Panc1 (cell line): ENCODE results near the gene SIK2.

ENCODE experiments used
- POLR2AphosphoS5 ChIP-seq: IDR thresholded peaks from 2 replicates; pipeline ENCODE4 v1.6.1; 2012; ENCODE audit warnings: mild to moderate bottlenecking, low read depth, low read length, moderate library complexity
- SIN3A ChIP-seq: IDR thresholded peaks from 2 replicates; pipeline ENCODE4 v1.6.1; 2012; ENCODE audit warnings: low read depth, mild to moderate bottlenecking, low read length, moderate library complexity, borderline replicate concordance; ENCODE audit not compliant: insufficient read depth
- TF ChIP-seq, protein P1 (sequence below): fragments of 450-650 bp; IDR thresholded peaks from 2 replicates; pipeline ENCODE4 v1.5.1; 2017; ENCODE audit warnings: mild to moderate bottlenecking
- TF ChIP-seq, protein P2 (sequence below), 2 experiments: IDR thresholded peaks; 2 replicates each; pipeline ENCODE4 v1.6.1; 2011 to 2012; ENCODE audit warnings: low read depth in 2 of 2, control low read depth in 1 of 2, low read length in 1 of 2, mild to moderate bottlenecking in 1 of 2, moderate library complexity in 1 of 2; ENCODE audit not compliant: insufficient read depth in 1 of 2

DNA sequence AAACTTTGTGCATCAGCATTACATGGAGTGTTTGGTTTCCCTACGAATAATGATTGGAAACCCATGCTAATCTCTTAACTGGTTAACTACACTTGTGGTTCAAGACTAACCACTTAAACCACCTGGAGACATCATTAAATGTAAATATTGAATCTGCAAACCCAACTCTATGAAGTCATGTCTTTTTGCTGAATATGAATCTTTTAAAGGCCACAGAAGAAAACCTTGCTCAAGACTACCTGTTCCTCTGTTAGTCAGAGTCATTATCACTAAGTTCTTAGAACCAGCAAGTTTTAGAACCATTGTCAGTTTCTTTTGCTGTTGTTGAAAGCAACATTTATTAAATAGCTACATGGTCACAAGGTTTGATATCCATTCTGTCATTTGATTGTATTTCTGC, 70.7 kb downstream of the SIK2 start:
- TF ChIP-seq, protein P1, sequence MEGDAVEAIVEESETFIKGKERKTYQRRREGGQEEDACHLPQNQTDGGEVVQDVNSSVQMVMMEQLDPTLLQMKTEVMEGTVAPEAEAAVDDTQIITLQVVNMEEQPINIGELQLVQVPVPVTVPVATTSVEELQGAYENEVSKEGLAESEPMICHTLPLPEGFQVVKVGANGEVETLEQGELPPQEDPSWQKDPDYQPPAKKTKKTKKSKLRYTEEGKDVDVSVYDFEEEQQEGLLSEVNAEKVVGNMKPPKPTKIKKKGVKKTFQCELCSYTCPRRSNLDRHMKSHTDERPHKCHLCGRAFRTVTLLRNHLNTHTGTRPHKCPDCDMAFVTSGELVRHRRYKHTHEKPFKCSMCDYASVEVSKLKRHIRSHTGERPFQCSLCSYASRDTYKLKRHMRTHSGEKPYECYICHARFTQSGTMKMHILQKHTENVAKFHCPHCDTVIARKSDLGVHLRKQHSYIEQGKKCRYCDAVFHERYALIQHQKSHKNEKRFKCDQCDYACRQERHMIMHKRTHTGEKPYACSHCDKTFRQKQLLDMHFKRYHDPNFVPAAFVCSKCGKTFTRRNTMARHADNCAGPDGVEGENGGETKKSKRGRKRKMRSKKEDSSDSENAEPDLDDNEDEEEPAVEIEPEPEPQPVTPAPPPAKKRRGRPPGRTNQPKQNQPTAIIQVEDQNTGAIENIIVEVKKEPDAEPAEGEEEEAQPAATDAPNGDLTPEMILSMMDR = no peak
- TF ChIP-seq, protein P2, sequence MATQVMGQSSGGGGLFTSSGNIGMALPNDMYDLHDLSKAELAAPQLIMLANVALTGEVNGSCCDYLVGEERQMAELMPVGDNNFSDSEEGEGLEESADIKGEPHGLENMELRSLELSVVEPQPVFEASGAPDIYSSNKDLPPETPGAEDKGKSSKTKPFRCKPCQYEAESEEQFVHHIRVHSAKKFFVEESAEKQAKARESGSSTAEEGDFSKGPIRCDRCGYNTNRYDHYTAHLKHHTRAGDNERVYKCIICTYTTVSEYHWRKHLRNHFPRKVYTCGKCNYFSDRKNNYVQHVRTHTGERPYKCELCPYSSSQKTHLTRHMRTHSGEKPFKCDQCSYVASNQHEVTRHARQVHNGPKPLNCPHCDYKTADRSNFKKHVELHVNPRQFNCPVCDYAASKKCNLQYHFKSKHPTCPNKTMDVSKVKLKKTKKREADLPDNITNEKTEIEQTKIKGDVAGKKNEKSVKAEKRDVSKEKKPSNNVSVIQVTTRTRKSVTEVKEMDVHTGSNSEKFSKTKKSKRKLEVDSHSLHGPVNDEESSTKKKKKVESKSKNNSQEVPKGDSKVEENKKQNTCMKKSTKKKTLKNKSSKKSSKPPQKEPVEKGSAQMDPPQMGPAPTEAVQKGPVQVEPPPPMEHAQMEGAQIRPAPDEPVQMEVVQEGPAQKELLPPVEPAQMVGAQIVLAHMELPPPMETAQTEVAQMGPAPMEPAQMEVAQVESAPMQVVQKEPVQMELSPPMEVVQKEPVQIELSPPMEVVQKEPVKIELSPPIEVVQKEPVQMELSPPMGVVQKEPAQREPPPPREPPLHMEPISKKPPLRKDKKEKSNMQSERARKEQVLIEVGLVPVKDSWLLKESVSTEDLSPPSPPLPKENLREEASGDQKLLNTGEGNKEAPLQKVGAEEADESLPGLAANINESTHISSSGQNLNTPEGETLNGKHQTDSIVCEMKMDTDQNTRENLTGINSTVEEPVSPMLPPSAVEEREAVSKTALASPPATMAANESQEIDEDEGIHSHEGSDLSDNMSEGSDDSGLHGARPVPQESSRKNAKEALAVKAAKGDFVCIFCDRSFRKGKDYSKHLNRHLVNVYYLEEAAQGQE (IDR thresholded peaks at IDR 0.05; ENCODE audit: insufficient read depth in 1 of 2, low read depth in 2 of 2, low read length in 1 of 2) = no peak
- no peak for TF ChIP-seq POLR2AphosphoS5
- TF ChIP-seq SIN3A = no peak
